MM.1S (cell line): ENCODE data around the gene ARHGEF33.

Source experiments
- CTCF ChIP-seq: fragments of 300-600 bp; sonication (generic); IDR thresholded peaks from 2 replicates; pipeline ENCODE4 v1.5.1; 2016; ENCODE audit warnings: antibody characterized with exemption, low read length, mixed read lengths
- EZH2 ChIP-seq: fragments of 300-600 bp; sonication (generic); optimal IDR thresholded peaks from 2 replicates; pipeline ENCODE3; 2017; ENCODE audit warnings: low read depth, mild to moderate bottlenecking, antibody characterized with exemption, low read length, mixed read lengths
- EZH2phosphoT487 ChIP-seq: fragments of 300-600 bp; sonication (generic); IDR thresholded peaks from 2 replicates; pipeline ENCODE4 v1.6.1; 2018; ENCODE audit warnings: antibody characterized with exemption, low read length

- TF ChIP-seq CTCF, result peak; percentile 81
- no peak for TF ChIP-seq EZH2
- TF ChIP-seq EZH2phosphoT487, result no peak
Observed at GRCh38 chr2:38947241-38948239, 57.9 kb downstream of the ARHGEF33 start.
